ENCODE results near the gene OGDHL. TPM values are rescaled to one million over a fixed set of nuclear protein-coding genes. Genes with fewer than 3 reads are reported as not detected.
"Not testable (repeated sequence)": the region's sequence is repeated elsewhere in the genome, so short reads cannot be mapped to it uniquely, and the experiment has no call there.

The OGDHL gene
- not detected for total RNA-seq
- total RNA-seq: 0 reads per million in 2 donors

- no peak within 1 kb of the TSS for H3K27ac Mint-ChIP-seq
- no peaks in the 10 kb centered on the region for H3K4me1 Mint-ChIP-seq
- ATAC-seq (peak; percentile 56), DNase-seq (no peak)
- H3K4me3 Mint-ChIP-seq: peak within 1 kb of the TSS; percentile 63
- H3K9me3 ChIP-seq (ENCODE audit: control insufficient read depth, low read length, poor library complexity, severe bottlenecking): no peaks in the 10 kb centered on the region
- peaks cover 58% of the 10 kb centered on the region for H3K27me3 Mint-ChIP-seq
- no peaks in the 10 kb centered on the region for H3K36me3 Mint-ChIP-seq (ENCODE audit: low read depth)
Measured at GRCh38 chr10:49761789-49762565, at the start of gene OGDHL. Gene OGDHL (minus strand): TSS chr10:49762323. CDS start chr10:49758592, 3,731 bp downstream.

GRCh38 chr10:49803988-49804387 lies 41.9 kb upstream of the OGDHL start:
- no peaks in the 10 kb centered on the region for H3K9me3 ChIP-seq (ENCODE audit: control insufficient read depth, low read length, poor library complexity, severe bottlenecking)
- H3K36me3 Mint-ChIP-seq (ENCODE audit: low read depth): no peaks in the 10 kb centered on the region
- H3K4me3 Mint-ChIP-seq: no peak overlapping the region
- peaks cover 14% of the 10 kb centered on the region for H3K27me3 Mint-ChIP-seq
- ATAC-seq (no peak), DNase-seq (no peak)
- H3K4me1 Mint-ChIP-seq: no peaks in the 10 kb centered on the region
- no peak overlapping the region for H3K27ac Mint-ChIP-seq

GRCh38 chr10:49798275-49798674 lies 36.2 kb upstream of the OGDHL start:
- Mint-ChIP-seq H3K4me1 (no peaks in the 10 kb centered on the region), H3K4me3 (no peak overlapping the region), H3K27ac (no peak overlapping the region), H3K27me3 (peaks cover 22% of the 10 kb centered on the region), H3K36me3 (ENCODE audit: low read depth) (no peaks in the 10 kb centered on the region)
- H3K9me3 ChIP-seq (ENCODE audit: control insufficient read depth, low read length, poor library complexity, severe bottlenecking): no peaks in the 10 kb centered on the region
- DNase-seq (no peak), ATAC-seq (no peak)

- H3K36me3 Mint-ChIP-seq (ENCODE audit: low read depth): no peaks in the 10 kb centered on the region
- peaks cover 11% of the 10 kb centered on the region for H3K27me3 Mint-ChIP-seq
- DNase-seq: no peak
- no peaks in the 10 kb centered on the region for H3K4me1 Mint-ChIP-seq
- H3K9me3 ChIP-seq (ENCODE audit: control insufficient read depth, low read length, poor library complexity, severe bottlenecking): no peaks in the 10 kb centered on the region
- no peak overlapping the region for H3K4me3 Mint-ChIP-seq
- no peak overlapping the region for H3K27ac Mint-ChIP-seq
- no peak for ATAC-seq
Measured at GRCh38 chr10:49791100-49791499, 29.0 kb upstream of the OGDHL start.

GRCh38 chr10:49784681-49785080 lies 22.6 kb upstream of the OGDHL start:
- DNase-seq (no peak), ATAC-seq (no peak)
- Mint-ChIP-seq H3K27ac (no peak overlapping the region), H3K4me1 (no peaks in the 10 kb centered on the region), H3K4me3 (no peak overlapping the region), H3K27me3 (peaks cover 23% of the 10 kb centered on the region), H3K36me3 (ENCODE audit: low read depth) (no peaks in the 10 kb centered on the region)
- no peaks in the 10 kb centered on the region for H3K9me3 ChIP-seq (ENCODE audit: control insufficient read depth, low read length, poor library complexity, severe bottlenecking)

- Mint-ChIP-seq H3K27ac (no peak overlapping the region), H3K4me1 (no peaks in the 10 kb centered on the region), H3K4me3 (no peak overlapping the region), H3K27me3 (peaks cover 24% of the 10 kb centered on the region), H3K36me3 (ENCODE audit: low read depth) (no peaks in the 10 kb centered on the region)
- ATAC-seq (no peak), DNase-seq (no peak)
- no peaks in the 10 kb centered on the region for H3K9me3 ChIP-seq (ENCODE audit: control insufficient read depth, low read length, poor library complexity, severe bottlenecking)
Measured at GRCh38 chr10:49783645-49784044, 21.5 kb upstream of the OGDHL start.

- no peaks in the 10 kb centered on the region for H3K4me1 Mint-ChIP-seq
- H3K9me3 ChIP-seq (ENCODE audit: control insufficient read depth, low read length, poor library complexity, severe bottlenecking): no peaks in the 10 kb centered on the region
Measured at GRCh38 chr10:49781247-49781646, 19.1 kb upstream of the OGDHL start.

GRCh38 chr10:49778197-49778596 lies 16.1 kb upstream of the OGDHL start:
- ATAC-seq: no peak
- Mint-ChIP-seq H3K4me1 (no peaks in the 10 kb centered on the region), H3K36me3 (ENCODE audit: low read depth) (no peaks in the 10 kb centered on the region), H3K27me3 (peaks cover 24% of the 10 kb centered on the region), H3K27ac (no peak overlapping the region), H3K4me3 (no peak overlapping the region)
- H3K9me3 ChIP-seq (ENCODE audit: control insufficient read depth, low read length, poor library complexity, severe bottlenecking): no peaks in the 10 kb centered on the region
- no peak for DNase-seq

More at GRCh38 chr10:49781247-49781646, 19.1 kb upstream of the OGDHL start:
- Mint-ChIP-seq H3K27me3 (peaks cover 33% of the 10 kb centered on the region), H3K4me3 (no peak overlapping the region), H3K36me3 (ENCODE audit: low read depth) (no peaks in the 10 kb centered on the region), H3K27ac (no peak overlapping the region)
- ATAC-seq (no peak), DNase-seq (no peak)

GRCh38 chr10:49776851-49777250 lies 14.7 kb upstream of the OGDHL start:
- no peaks in the 10 kb centered on the region for H3K4me1 Mint-ChIP-seq
- ATAC-seq: no peak
- H3K36me3 Mint-ChIP-seq (ENCODE audit: low read depth): no peaks in the 10 kb centered on the region
- H3K4me3 Mint-ChIP-seq: no peak overlapping the region
- DNase-seq: no peak
- no peak overlapping the region for H3K27ac Mint-ChIP-seq
- peaks cover 37% of the 10 kb centered on the region for H3K27me3 Mint-ChIP-seq
- no peaks in the 10 kb centered on the region for H3K9me3 ChIP-seq (ENCODE audit: control insufficient read depth, low read length, poor library complexity, severe bottlenecking)

GRCh38 chr10:49775014-49775413 lies 12.9 kb upstream of the OGDHL start:
- peaks cover 2% of the 10 kb centered on the region for H3K4me1 Mint-ChIP-seq
- H3K27me3 Mint-ChIP-seq: peaks cover 43% of the 10 kb centered on the region
- no peak overlapping the region for H3K4me3 Mint-ChIP-seq
- no peaks in the 10 kb centered on the region for H3K9me3 ChIP-seq (ENCODE audit: control insufficient read depth, low read length, poor library complexity, severe bottlenecking)
- ATAC-seq (no peak), DNase-seq (no peak)
- H3K27ac Mint-ChIP-seq: no peak overlapping the region
- H3K36me3 Mint-ChIP-seq (ENCODE audit: low read depth): no peaks in the 10 kb centered on the region

GRCh38 chr10:49772944-49773343 lies 10.8 kb upstream of the OGDHL start:
- not testable (repeated sequence) for H3K9me3 ChIP-seq (ENCODE audit: control insufficient read depth, low read length, poor library complexity, severe bottlenecking); DNase-seq; ATAC-seq; H3K36me3 Mint-ChIP-seq (ENCODE audit: low read depth); H3K4me1 Mint-ChIP-seq; H3K27ac Mint-ChIP-seq; H3K4me3 Mint-ChIP-seq
- peaks cover 41% of the 10 kb centered on the region for H3K27me3 Mint-ChIP-seq

GRCh38 chr10:49771046-49771445 lies 8.9 kb upstream of the OGDHL start:
- H3K27ac Mint-ChIP-seq; H3K36me3 Mint-ChIP-seq (ENCODE audit: low read depth); DNase-seq; H3K4me3 Mint-ChIP-seq; H3K9me3 ChIP-seq (ENCODE audit: control insufficient read depth, low read length, poor library complexity, severe bottlenecking); H3K4me1 Mint-ChIP-seq: not testable (repeated sequence)
- ATAC-seq: peak; percentile 27
- peaks cover 51% of the 10 kb centered on the region for H3K27me3 Mint-ChIP-seq

GRCh38 chr10:49769692-49770091 lies 7.6 kb upstream of the OGDHL start:
- Mint-ChIP-seq H3K27me3 (peaks cover 47% of the 10 kb centered on the region), H3K4me3 (no peak overlapping the region), H3K4me1 (peaks cover 3% of the 10 kb centered on the region), H3K27ac (no peak overlapping the region), H3K36me3 (ENCODE audit: low read depth) (no peaks in the 10 kb centered on the region)
- H3K9me3 ChIP-seq (ENCODE audit: control insufficient read depth, low read length, poor library complexity, severe bottlenecking): no peaks in the 10 kb centered on the region
- no peak for DNase-seq
- ATAC-seq: no peak

- H3K4me1 Mint-ChIP-seq: peaks cover 3% of the 10 kb centered on the region
- H3K9me3 ChIP-seq (ENCODE audit: control insufficient read depth, low read length, poor library complexity, severe bottlenecking): no peaks in the 10 kb centered on the region
- H3K4me3 Mint-ChIP-seq: no peak overlapping the region
- DNase-seq: no peak
- H3K27me3 Mint-ChIP-seq: peaks cover 46% of the 10 kb centered on the region
- H3K27ac Mint-ChIP-seq: no peak overlapping the region
- H3K36me3 Mint-ChIP-seq (ENCODE audit: low read depth): no peaks in the 10 kb centered on the region
- ATAC-seq: no peak
Measured at GRCh38 chr10:49768731-49769130, 6.6 kb upstream of the OGDHL start.

All from T-helper 17 cell (primary cell).